Testis (tissue), 2 donors: ENCODE measurements around the gene CALHM2.

ENCODE experiments used
- POLR2A ChIP-seq: fragments of 450-650 bp; IDR thresholded peaks from one replicate; pipeline ENCODE4 v1.6.1; 2017; ENCODE audit warnings: antibody characterized with exemption, mild to moderate bottlenecking, moderate library complexity
- TF ChIP-seq, protein P1 (sequence below), 3 experiments: fragments of 450-650 bp in 2 of 3; fragments of 200-600 bp in 1 of 3; sonication (generic) in 1 of 3; IDR thresholded peaks; one replicate each; pipeline ENCODE4 v1.5.1; 2016 to 2019; ENCODE audit warnings: antibody characterized with exemption in 3 of 3, mild to moderate bottlenecking in 2 of 3, moderate library complexity in 1 of 3

DNA sequence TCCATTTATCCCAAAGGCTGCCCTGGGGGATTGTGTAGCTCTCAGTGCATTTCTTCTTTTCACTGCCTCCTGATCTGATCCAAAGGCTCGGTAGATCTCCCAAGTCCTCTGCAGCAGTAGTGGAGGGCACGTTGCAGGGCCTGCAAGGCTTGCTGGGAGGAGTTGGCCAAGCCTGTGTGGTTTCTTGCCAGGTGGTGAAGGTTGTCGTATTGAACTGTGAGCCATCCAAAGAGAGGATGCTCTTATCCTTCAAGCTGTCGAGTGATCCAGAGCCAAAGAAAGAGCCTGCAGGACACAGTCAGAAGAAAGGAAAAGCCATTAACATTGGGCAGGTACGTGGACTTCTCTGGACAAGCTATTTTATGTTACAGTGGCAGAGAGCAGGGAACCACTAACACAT, 34.6 kb downstream of the CALHM2 start:
- TF ChIP-seq, protein P1, sequence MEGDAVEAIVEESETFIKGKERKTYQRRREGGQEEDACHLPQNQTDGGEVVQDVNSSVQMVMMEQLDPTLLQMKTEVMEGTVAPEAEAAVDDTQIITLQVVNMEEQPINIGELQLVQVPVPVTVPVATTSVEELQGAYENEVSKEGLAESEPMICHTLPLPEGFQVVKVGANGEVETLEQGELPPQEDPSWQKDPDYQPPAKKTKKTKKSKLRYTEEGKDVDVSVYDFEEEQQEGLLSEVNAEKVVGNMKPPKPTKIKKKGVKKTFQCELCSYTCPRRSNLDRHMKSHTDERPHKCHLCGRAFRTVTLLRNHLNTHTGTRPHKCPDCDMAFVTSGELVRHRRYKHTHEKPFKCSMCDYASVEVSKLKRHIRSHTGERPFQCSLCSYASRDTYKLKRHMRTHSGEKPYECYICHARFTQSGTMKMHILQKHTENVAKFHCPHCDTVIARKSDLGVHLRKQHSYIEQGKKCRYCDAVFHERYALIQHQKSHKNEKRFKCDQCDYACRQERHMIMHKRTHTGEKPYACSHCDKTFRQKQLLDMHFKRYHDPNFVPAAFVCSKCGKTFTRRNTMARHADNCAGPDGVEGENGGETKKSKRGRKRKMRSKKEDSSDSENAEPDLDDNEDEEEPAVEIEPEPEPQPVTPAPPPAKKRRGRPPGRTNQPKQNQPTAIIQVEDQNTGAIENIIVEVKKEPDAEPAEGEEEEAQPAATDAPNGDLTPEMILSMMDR (IDR thresholded peaks at IDR 0.05) = no peak
- no peak for TF ChIP-seq POLR2A
